Measurements from ENCODE around the gene INVS.

GRCh38 chr9:100120286-100120685, 21.2 kb downstream of the INVS start:
- no peak for TF ChIP-seq EZH2phosphoT487 (IDR thresholded peaks at IDR 0.05; ENCODE audit: borderline replicate concordance, low read length)
- TF ChIP-seq, protein P1, sequence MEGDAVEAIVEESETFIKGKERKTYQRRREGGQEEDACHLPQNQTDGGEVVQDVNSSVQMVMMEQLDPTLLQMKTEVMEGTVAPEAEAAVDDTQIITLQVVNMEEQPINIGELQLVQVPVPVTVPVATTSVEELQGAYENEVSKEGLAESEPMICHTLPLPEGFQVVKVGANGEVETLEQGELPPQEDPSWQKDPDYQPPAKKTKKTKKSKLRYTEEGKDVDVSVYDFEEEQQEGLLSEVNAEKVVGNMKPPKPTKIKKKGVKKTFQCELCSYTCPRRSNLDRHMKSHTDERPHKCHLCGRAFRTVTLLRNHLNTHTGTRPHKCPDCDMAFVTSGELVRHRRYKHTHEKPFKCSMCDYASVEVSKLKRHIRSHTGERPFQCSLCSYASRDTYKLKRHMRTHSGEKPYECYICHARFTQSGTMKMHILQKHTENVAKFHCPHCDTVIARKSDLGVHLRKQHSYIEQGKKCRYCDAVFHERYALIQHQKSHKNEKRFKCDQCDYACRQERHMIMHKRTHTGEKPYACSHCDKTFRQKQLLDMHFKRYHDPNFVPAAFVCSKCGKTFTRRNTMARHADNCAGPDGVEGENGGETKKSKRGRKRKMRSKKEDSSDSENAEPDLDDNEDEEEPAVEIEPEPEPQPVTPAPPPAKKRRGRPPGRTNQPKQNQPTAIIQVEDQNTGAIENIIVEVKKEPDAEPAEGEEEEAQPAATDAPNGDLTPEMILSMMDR (IDR thresholded peaks at IDR 0.05; ENCODE audit: low read depth, low read length, poor library complexity, severe bottlenecking): no peak
